Measurements from ENCODE around the gene HSD17B1.

The HSD17B1 gene

DNA sequence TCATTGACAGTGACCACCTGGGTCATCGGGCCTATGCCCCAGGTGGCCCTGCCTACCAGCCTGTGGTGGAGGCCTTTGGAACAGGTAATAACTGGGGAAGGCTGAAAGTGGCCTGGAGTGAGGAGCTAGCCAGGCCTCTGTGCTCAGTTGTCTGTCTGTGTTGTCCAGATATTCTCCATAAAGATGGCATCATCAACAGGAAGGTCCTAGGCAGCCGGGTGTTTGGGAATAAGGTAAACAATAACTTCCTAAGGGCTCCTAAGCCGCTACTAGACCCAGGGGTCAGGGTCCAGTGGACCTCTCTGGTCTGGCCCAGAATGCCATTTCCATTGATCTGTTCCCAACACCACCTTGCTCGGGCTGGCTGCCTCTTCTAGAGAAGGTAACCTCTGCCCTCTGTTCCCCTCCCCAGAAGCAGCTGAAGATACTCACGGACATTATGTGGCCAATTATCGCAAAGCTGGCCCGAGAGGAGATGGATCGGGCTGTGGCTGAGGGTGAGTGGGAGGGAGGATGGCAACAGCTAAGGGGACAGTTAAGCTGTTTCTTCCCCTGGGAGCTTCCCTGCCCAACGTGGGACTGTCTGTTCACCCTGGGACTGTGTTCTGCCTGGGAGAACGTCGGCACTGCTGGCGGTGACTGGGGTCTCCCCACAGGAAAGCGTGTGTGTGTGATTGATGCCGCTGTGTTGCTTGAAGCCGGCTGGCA lies 12.2 kb downstream of the HSD17B1 start:
- no peak for DNase-seq
- Histone ChIP-seq H3K36me3 (peaks cover 66% of the 10 kb centered on the region), H3K9me3 (ENCODE audit: severe bottlenecking) (no peaks in the 10 kb centered on the region), H3K4me3 (ENCODE audit: low read depth, low read length) (no peak overlapping the region), H3K27me3 (ENCODE audit: insufficient read depth, low read depth, severe bottlenecking) (no peaks in the 10 kb centered on the region), H3K27ac (no peak overlapping the region)
- TF ChIP-seq, protein P1, sequence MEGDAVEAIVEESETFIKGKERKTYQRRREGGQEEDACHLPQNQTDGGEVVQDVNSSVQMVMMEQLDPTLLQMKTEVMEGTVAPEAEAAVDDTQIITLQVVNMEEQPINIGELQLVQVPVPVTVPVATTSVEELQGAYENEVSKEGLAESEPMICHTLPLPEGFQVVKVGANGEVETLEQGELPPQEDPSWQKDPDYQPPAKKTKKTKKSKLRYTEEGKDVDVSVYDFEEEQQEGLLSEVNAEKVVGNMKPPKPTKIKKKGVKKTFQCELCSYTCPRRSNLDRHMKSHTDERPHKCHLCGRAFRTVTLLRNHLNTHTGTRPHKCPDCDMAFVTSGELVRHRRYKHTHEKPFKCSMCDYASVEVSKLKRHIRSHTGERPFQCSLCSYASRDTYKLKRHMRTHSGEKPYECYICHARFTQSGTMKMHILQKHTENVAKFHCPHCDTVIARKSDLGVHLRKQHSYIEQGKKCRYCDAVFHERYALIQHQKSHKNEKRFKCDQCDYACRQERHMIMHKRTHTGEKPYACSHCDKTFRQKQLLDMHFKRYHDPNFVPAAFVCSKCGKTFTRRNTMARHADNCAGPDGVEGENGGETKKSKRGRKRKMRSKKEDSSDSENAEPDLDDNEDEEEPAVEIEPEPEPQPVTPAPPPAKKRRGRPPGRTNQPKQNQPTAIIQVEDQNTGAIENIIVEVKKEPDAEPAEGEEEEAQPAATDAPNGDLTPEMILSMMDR (IDR thresholded peaks at IDR 0.05; ENCODE audit: low read depth, low read length), result no peak

DNA sequence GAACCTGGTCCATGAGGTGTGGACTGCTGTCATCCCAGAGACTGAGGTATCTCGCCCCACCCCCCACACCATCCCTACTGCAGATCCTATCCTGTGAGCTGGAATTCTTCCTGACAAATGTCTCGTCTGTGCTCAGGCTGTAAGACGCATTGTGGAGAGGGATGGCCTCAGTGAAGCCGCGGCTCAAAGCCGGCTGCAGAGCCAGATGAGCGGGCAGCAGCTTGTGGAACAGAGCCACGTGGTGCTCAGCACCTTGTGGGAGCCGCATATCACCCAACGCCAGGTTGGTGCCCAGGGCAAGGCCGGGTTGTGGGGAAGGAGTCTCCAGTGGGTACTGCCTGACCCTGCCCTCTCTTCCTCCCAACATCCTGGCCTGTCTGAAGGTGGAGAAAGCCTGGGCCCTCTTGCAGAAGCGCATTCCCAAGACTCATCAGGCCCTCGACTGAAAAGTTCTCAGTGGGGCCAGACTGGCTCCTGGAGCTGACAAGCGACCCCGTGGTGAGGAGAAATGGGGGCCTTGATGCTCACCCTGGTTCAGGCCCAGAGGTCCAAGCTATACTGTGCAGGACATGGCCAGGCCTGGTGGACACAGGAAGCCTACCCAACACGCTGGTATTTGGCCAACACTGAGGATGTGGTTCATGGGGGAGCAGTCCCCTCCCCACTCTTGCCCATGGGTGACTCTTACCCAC lies 12.9 kb downstream of the HSD17B1 start:
- H3K36me3 ChIP-seq, result peaks cover 73% of the 10 kb centered on the region
- DNase-seq, result no peak
- no peaks in the 10 kb centered on the region for H3K27me3 ChIP-seq (ENCODE audit: insufficient read depth, low read depth, severe bottlenecking)
- TF ChIP-seq, protein P1 (IDR thresholded peaks at IDR 0.05; ENCODE audit: low read depth, low read length), result no peak
- H3K4me3 ChIP-seq (ENCODE audit: low read depth, low read length), result no peak overlapping the region
- no peak overlapping the region; the same call in 1 of the 2 replicates for H3K27ac ChIP-seq
- no peaks in the 10 kb centered on the region for H3K9me3 ChIP-seq (ENCODE audit: severe bottlenecking)

DNA sequence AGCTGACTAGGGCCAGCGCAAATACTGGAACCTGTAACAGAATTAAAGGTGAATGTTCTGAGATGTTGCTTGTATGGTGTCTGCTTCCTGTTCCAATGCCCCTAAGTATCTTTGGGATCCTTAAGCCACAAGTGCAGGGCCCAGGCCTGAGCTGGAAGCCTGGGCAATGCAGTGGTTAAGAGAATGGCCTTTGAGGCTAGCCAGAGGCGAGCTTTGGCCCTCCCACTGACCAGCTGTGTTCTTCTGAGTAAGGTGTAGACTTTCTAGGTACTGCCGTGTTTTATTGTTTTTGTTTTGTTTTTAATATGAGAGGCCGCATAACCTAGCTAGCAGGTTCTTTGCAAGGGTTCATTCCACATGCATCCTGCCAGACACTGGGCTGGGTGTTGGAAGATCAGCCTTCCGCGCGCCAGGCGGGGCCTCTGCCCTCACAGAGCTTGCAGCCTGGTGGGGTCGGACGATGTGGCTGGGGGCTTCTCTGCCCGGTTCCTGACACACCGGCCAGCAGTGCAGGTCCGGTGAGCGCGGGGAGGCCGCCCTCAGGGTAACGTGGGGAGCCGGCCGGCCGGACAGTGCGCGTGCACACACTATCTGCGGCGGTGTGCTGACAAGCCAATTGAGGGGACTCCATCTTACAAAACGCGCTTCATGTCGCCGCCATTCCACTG lies 13.6 kb downstream of the HSD17B1 start:
- H3K4me3 ChIP-seq (ENCODE audit: low read depth, low read length), result peak overlapping the region; percentile 85
- peak overlapping the region; percentile 85 for H3K27ac ChIP-seq
- no peaks in the 10 kb centered on the region for H3K27me3 ChIP-seq (ENCODE audit: insufficient read depth, low read depth, severe bottlenecking)
- no peaks in the 10 kb centered on the region for H3K9me3 ChIP-seq (ENCODE audit: severe bottlenecking)
- H3K36me3 ChIP-seq, result peaks cover 80% of the 10 kb centered on the region
- peak; percentile 42 for DNase-seq
- TF ChIP-seq, protein P1 (IDR thresholded peaks at IDR 0.05; ENCODE audit: low read depth, low read length), result no peak

DNA sequence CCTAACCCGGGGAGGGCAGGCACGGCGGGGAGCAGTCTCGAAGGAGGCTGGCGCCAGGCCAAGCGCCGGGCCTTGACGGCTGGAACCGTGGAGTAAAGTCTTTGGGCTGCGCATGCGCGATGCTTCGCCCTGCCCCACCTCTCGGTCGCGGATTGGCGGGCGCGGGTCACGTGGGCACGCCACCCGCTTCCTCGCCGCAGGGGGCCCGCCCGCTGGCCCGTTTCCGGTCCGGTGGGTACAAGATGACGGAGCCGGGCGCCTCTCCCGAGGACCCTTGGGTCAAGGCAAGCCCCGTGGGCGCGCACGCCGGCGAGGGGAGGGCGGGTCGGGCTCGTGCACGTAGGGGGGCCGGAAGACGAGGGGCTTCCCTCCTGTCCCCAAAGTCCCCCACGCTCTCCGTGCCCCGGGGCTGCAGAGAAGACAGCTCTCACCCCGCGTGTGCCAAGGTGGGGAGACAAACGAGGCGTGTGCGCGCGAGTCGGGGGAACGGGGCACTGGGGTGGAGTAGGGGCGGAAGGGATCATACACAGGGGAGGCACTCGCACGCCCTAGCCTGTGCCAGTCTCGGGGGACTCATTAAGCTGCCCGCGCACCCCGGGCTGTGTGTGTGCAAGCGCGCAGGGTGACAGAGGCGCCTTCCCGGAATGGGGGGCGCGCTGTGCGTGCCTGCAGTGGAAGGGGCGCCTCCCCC lies 14.3 kb downstream of the HSD17B1 start, which contains the start of gene MLX:
Gene MLX (plus strand): TSS at position 218 of the 691 bp plus-strand sequence. CDS start 25 bp downstream, at position 243.
- Histone ChIP-seq H3K27me3 (ENCODE audit: insufficient read depth, low read depth, severe bottlenecking) (no peaks in the 10 kb centered on the region), H3K27ac (peak within 1 kb of the TSS; percentile 85), H3K9me3 (ENCODE audit: severe bottlenecking) (no peaks in the 10 kb centered on the region), H3K4me3 (ENCODE audit: low read depth, low read length) (peak within 1 kb of the TSS; percentile 85), H3K36me3 (peaks cover 86% of the 10 kb centered on the region)
- peak; percentile 98 for DNase-seq
- TF ChIP-seq, protein P1 (IDR thresholded peaks at IDR 0.05; ENCODE audit: low read depth, low read length), result no peak

DNA sequence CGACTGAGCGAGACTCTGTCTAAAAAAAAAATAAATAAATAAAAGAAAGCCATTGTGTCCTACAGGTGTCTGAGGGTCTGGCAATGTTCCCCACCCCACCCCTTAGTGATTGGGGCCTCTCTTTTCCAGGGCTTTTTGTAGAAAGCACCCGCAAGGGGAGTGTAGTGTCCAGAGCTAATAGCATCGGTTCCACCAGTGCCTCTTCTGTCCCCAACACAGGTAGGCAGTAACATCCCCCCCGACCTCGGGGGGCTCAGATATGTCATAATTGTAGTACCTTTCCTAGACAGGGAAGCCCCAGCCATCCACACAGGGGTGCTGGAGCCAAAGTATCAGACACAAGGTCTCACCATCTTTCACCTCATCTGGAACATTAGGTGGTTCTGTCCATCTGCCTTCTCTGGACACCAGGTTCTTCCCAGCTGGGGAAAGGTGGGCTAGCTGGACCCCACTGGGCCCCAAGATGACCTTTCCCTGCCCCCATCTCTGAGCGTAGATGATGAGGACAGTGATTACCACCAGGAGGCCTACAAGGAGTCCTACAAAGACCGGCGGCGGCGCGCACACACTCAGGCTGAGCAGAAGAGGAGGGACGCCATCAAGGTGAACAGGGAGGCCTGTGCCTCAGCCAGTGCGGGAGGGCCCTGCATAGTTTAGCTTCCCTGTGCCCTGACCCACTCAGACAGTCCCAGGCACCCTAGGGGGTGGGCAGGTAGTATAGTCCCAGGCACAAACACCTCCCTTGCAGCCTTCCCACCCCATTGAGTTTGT lies 15.8 kb downstream of the HSD17B1 start:
- TF ChIP-seq, protein P1 (IDR thresholded peaks at IDR 0.05; ENCODE audit: low read depth, low read length), result no peak
- Histone ChIP-seq H3K4me3 (ENCODE audit: low read depth, low read length) (no peak overlapping the region), H3K27ac (no peak overlapping the region; the same call in 1 of the 2 replicates), H3K9me3 (ENCODE audit: severe bottlenecking) (no peaks in the 10 kb centered on the region), H3K27me3 (ENCODE audit: insufficient read depth, low read depth, severe bottlenecking) (no peaks in the 10 kb centered on the region), H3K36me3 (peaks cover 95% of the 10 kb centered on the region)
- no peak for DNase-seq
